Body of pancreas (tissue), 4 donors: Measurements from ENCODE around the gene NT5C. TPM values are rescaled to one million over a fixed set of nuclear protein-coding genes. Genes with fewer than 3 reads are reported as not detected.

Experiments used
- ATAC-seq: fragments of 150-250 bp; one replicate; pipeline ENCODE4 v1.9.1; 2016
- DNase-seq, 4 donors: peaks; one replicate each; pipeline ENCODE4 v3.0.0-alpha.2; 2019
- H3K27ac ChIP-seq, 4 donors: fragments of 200-600 bp; sonication (generic); 1 replicate in 3 of 4; 2 replicates in 1 of 4; pipeline versions ENCODE4 v1.5.1 to v1.6.1; 2016 to 2019; ENCODE audit warnings: mild to moderate bottlenecking in 1 of 4, mixed read lengths in 1 of 4, moderate library complexity in 1 of 4
- H3K27me3 ChIP-seq, 2 donors: fragments of 200-600 bp; sonication (generic); one replicate each; pipeline ENCODE4 v1.6.0; 2016; ENCODE audit warnings: mild to moderate bottlenecking in 1 of 2
- H3K36me3 ChIP-seq, 2 donors: fragments of 200-600 bp; sonication (generic); replicated peaks in 1 of 2; 2 replicates each; pipeline ENCODE4 v1.5.1; 2016; ENCODE audit warnings: low read depth in 2 of 2; ENCODE audit not compliant: insufficient read depth in 1 of 2
- H3K4me1 ChIP-seq: fragments of 200-600 bp; sonication (generic); one replicate; pipeline ENCODE4 v1.6.0; 2016
- H3K4me3 ChIP-seq, 2 donors: fragments of 200-600 bp; sonication (generic); 1 replicate in 1 of 2; 2 replicates in 1 of 2; pipeline ENCODE4 v1.5.1; 2016 to 2019
- H3K9me3 ChIP-seq, 3 donors: fragments of 200-600 bp; sonication (generic); 1 replicate in 2 of 3; 2 replicates in 1 of 3; pipeline ENCODE4 v1.5.1; 2016
- POLR2A ChIP-seq, 3 donors: fragments of 450-650 bp; IDR thresholded peaks; one replicate each; pipeline ENCODE4 v1.6.1; 2016; ENCODE audit warnings: antibody characterized with exemption in 3 of 3, mild to moderate bottlenecking in 2 of 3
- WGBS, 2 donors: methylation state at CpG; one replicate each; pipeline ENCODE4 v1.1.5; 2017; 5-methylcytosine and 5-hydroxymethylcytosine counted together
- intact Hi-C: fragments of 100-400 bp; cut with DNase I; formaldehyde crosslinking; loops from one replicate; pipeline ENCODE4 v1.15.1; 2023
- total RNA-seq, 2 donors: library from RNA; depleted of rRNA; stranded (reverse); fragments of >200 nt; gene quantifications; one replicate each; pipeline ENCODE4 v1.1.0, GENCODE V29; 2016
- TF ChIP-seq, protein P1 (sequence below), 7 experiments: fragments of 450-650 bp in 4 of 7; fragments of 200-600 bp in 3 of 7; sonication (generic) in 3 of 7; IDR thresholded peaks; one replicate each; pipeline ENCODE4 v1.5.1; 2016 to 2019; ENCODE audit warnings: antibody characterized with exemption in 7 of 7

NT5C gene
- total RNA-seq = 10 to 100 TPM; 69.9 to 71.3 TPM

- Histone ChIP-seq H3K9me3 (no peaks in the 10 kb centered on the region), H3K27me3 (no peaks in the 10 kb centered on the region), H3K27ac (peak within 1 kb of the TSS; percentile 48 to 89 (median 87)), H3K4me3 (peak within 1 kb of the TSS; percentile 76 to 92), H3K4me1 (peaks cover 18% of the 10 kb centered on the region), H3K36me3 (no peaks in the 10 kb centered on the region)
- intact Hi-C loops = no loop called here
- 1 to 3% methylated on average over 7 to 70 of the region's 82 CpGs for WGBS, 2 donors
- DNase-seq = peak; percentile 76 to 85 (median 82)
- TF ChIP-seq, protein P1, sequence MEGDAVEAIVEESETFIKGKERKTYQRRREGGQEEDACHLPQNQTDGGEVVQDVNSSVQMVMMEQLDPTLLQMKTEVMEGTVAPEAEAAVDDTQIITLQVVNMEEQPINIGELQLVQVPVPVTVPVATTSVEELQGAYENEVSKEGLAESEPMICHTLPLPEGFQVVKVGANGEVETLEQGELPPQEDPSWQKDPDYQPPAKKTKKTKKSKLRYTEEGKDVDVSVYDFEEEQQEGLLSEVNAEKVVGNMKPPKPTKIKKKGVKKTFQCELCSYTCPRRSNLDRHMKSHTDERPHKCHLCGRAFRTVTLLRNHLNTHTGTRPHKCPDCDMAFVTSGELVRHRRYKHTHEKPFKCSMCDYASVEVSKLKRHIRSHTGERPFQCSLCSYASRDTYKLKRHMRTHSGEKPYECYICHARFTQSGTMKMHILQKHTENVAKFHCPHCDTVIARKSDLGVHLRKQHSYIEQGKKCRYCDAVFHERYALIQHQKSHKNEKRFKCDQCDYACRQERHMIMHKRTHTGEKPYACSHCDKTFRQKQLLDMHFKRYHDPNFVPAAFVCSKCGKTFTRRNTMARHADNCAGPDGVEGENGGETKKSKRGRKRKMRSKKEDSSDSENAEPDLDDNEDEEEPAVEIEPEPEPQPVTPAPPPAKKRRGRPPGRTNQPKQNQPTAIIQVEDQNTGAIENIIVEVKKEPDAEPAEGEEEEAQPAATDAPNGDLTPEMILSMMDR (IDR thresholded peaks at IDR 0.05) = peak; percentile 37 to 86 (median 55)
- TF ChIP-seq POLR2A (IDR thresholded peaks at IDR 0.05) = peak; percentile 33 to 59 (median 56)
- ATAC-seq = peak; percentile 89
Observed at GRCh38 chr17:75131278-75132017, at the start of gene NT5C. Gene NT5C, minus strand, starts transcription at chr17:75131742. Its CDS starts 35 bp downstream, at chr17:75131707.

- ATAC-seq (no peak), DNase-seq (no peak)
- no peak for TF ChIP-seq POLR2A (IDR thresholded peaks at IDR 0.05)
- TF ChIP-seq, protein P1 (IDR thresholded peaks at IDR 0.05) = no peak
- WGBS, 2 donors = 7 to 10% methylated on average over 8 of the region's 8 CpGs
- peaks cover 22% of the 10 kb centered on the region for H3K4me1 ChIP-seq
- no peaks in the 10 kb centered on the region for H3K9me3 ChIP-seq
- no peaks in the 10 kb centered on the region for H3K27me3 ChIP-seq
- intact Hi-C loops = no loop called here
- H3K36me3 ChIP-seq = peaks cover 0 to 7% of the 10 kb centered on the region in 2 donors
- peak overlapping the region in 1 of 2 donors; percentile 99 for H3K4me3 ChIP-seq
- H3K27ac ChIP-seq = peak overlapping the region in 1 of 4 donors; percentile 99
Observed at GRCh38 chr17:75181110-75181509, 49.6 kb upstream of the NT5C start.

- H3K27ac ChIP-seq = no peak overlapping the region
- no peak overlapping the region for H3K4me3 ChIP-seq
- H3K27me3 ChIP-seq = no peaks in the 10 kb centered on the region
- 85 to 96% methylated on average over 6 of the region's 6 CpGs for WGBS, 2 donors
- H3K36me3 ChIP-seq = peaks cover 13 to 24% of the 10 kb centered on the region in 2 donors
- ATAC-seq (no peak), DNase-seq (no peak)
- intact Hi-C loops = no loop called here
- H3K9me3 ChIP-seq = no peaks in the 10 kb centered on the region
- H3K4me1 ChIP-seq = peaks cover 20% of the 10 kb centered on the region
- TF ChIP-seq POLR2A (IDR thresholded peaks at IDR 0.05) = no peak
- TF ChIP-seq, protein P1 (IDR thresholded peaks at IDR 0.05) = no peak
Observed at GRCh38 chr17:75178453-75178852, 46.9 kb upstream of the NT5C start.

DNA sequence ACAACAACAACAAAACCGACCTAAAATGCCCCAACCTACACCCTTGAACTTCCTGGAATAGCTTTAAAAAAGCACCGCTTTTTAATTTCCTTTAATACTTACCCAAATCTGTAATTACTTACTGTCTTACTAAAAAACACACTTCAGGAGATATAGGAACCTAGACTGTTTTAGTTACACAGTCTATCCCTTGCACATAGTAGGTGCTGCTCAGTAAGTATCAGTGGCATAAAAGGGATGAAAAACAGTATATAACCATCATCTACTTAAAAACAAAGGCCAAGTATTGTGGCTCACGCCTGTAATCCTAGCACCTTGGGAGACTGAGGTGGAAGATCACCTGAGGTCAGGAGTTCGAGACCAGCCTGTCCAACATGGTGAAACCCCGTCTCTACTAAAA lies 45.1 kb upstream of the NT5C start:
- WGBS, 2 donors = 83 to 87% methylated on average over 5 of the region's 5 CpGs
- DNase-seq (no peak), ATAC-seq (no peak)
- Histone ChIP-seq H3K27ac (no peak overlapping the region), H3K4me1 (peaks cover 16% of the 10 kb centered on the region), H3K27me3 (no peaks in the 10 kb centered on the region), H3K36me3 (peaks cover 14 to 28% of the 10 kb centered on the region in 2 donors), H3K4me3 (no peak overlapping the region), H3K9me3 (no peaks in the 10 kb centered on the region)
- intact Hi-C loops = no loop called here
- TF ChIP-seq, protein P1 (IDR thresholded peaks at IDR 0.05) = no peak
- no peak for TF ChIP-seq POLR2A (IDR thresholded peaks at IDR 0.05)

- intact Hi-C loops = no loop called here
Observed at GRCh38 chr17:75174996-75175395, 43.5 kb upstream of the NT5C start.

More at GRCh38 chr17:75174996-75175395, 43.5 kb upstream of the NT5C start:
- no peaks in the 10 kb centered on the region for H3K9me3 ChIP-seq
- DNase-seq (no peak), ATAC-seq (no peak)
- WGBS, 2 donors = 90 to 94% methylated on average over 11 of the region's 11 CpGs
- peaks cover 5% of the 10 kb centered on the region for H3K4me1 ChIP-seq
- H3K27ac ChIP-seq = no peak overlapping the region
- peaks cover 14 to 28% of the 10 kb centered on the region in 2 donors for H3K36me3 ChIP-seq
- no peak overlapping the region for H3K4me3 ChIP-seq
- no peaks in the 10 kb centered on the region for H3K27me3 ChIP-seq
- TF ChIP-seq, protein P1 (IDR thresholded peaks at IDR 0.05) = no peak
- TF ChIP-seq POLR2A (IDR thresholded peaks at IDR 0.05) = no peak
